ENCODE data around the gene LACRT. TPM values are rescaled to one million over a fixed set of nuclear protein-coding genes. Genes with fewer than 3 reads are reported as not detected.

Gene LACRT
- total and polyA plus RNA-seq, 2 of the 4 experiments (the other 2 are of a cell fraction) = not detected

GRCh38 chr12:54653025-54653424 is 18.3 kb upstream of the LACRT start:
- Histone ChIP-seq H4K20me1 (ENCODE audit: insufficient read depth, low read length) (no peaks in the 10 kb centered on the region), H3K4me3 (ENCODE audit: insufficient read depth, low read depth, low read length) (no peak overlapping the region), H3K36me3 (ENCODE audit: control insufficient read depth, insufficient read depth, low read length) (no peaks in the 10 kb centered on the region), H2BK120ac (ENCODE audit: low read depth, low read length) (no peak overlapping the region), H2BK20ac (ENCODE audit: low read depth, low read length) (no peak overlapping the region), H3K27ac (ENCODE audit: insufficient read depth, low read length) (no peak overlapping the region), H2BK15ac (ENCODE audit: low read depth, low read length) (no peak overlapping the region), H3K4me1 (ENCODE audit: control insufficient read depth, insufficient read depth, low read length) (no peaks in the 10 kb centered on the region), H3K23ac (ENCODE audit: low read depth, low read length) (no peak overlapping the region), H3K79me1 (ENCODE audit: low read depth in 1 of 2, low read length in 2 of 2) (no peaks in the 10 kb centered on the region), H3K4ac (ENCODE audit: low read depth, low read length) (no peak overlapping the region), H3K4me2 (ENCODE audit: low read depth, low read length) (no peak overlapping the region), H3K9ac (ENCODE audit: low read depth, low read length) (no peak overlapping the region), H3K27me3 (ENCODE audit: control insufficient read depth, insufficient read depth, low read length) (no peaks in the 10 kb centered on the region; the same call in 1 of the 2 replicates), H3K14ac (replicated peaks; ENCODE audit: low read depth, low read length) (no peak overlapping the region), H4K91ac (ENCODE audit: insufficient read depth, low read depth, low read length) (no peak overlapping the region), H3K9me1 (ENCODE audit: insufficient read depth, low read length) (no peaks in the 10 kb centered on the region), H2AFZ (replicated peaks; ENCODE audit: low read length, poor library complexity) (no peak overlapping the region), H4K8ac (ENCODE audit: low read depth in 2 of 2, low read length in 2 of 2) (no peak overlapping the region), H2AK9ac (replicated peaks; ENCODE audit: low read depth, low read length, poor library complexity) (no peak overlapping the region), H3K56ac (ENCODE audit: extremely low read depth, insufficient read depth, low read length) (no peak overlapping the region), H3K9me3 (ENCODE audit: control insufficient read depth, insufficient read depth, low read length) (no peaks in the 10 kb centered on the region), H2BK5ac (ENCODE audit: low read depth, low read length, poor library complexity, severe bottlenecking) (no peak overlapping the region), H4K5ac (ENCODE audit: low read depth, low read length) (no peak overlapping the region), H2AK5ac (ENCODE audit: low read depth, low read length) (no peak overlapping the region), H3K18ac (ENCODE audit: low read depth, low read length) (no peak overlapping the region)
- in situ Hi-C loops (cut with MboI; ENCODE audit: low sequenced_read_pairs) = no loop called here
- intact Hi-C loops (cut with micrococcal nuclease) = no loop called here
- BruUV-seq (replicated peaks) = no TSS peak
- ATAC-seq (ENCODE audit: low read depth) (no peak), DNase-seq (no peak)
- dilution Hi-C loops (cut with HindIII; ENCODE audit: low sequenced_read_pairs, unreplicated experiment) = no loop called here
- WGBS, 2 experiments (ENCODE audit: extremely low coverage in 2 of 2, insufficient read length in 1 of 2) = 68% methylated on average over 6 of the region's 9 CpGs; no CpG with 5 or more reads in 1 of the 2 experiments
- TF ChIP-seq NFE2L2 (IDR thresholded peaks at IDR 0.05; ENCODE audit: low read depth, low read length) (no peak), MAZ (IDR thresholded peaks at IDR 0.05; ENCODE audit: borderline replicate concordance, low read depth, low read length) (no peak), USF2 (IDR thresholded peaks at IDR 0.05; ENCODE audit: low read depth, low read length) (no peak), CTCF (conservative IDR thresholded peaks at IDR 0.05; ENCODE audit: low read depth, low read length) (no peak), SMC3 (IDR thresholded peaks at IDR 0.05; ENCODE audit: low read depth, low read length) (no peak), MAFK (IDR thresholded peaks at IDR 0.05; ENCODE audit: low read depth, low read length) (no peak), CEBPB (IDR thresholded peaks at IDR 0.05; ENCODE audit: low read depth, low read length) (no peak), RFX5 (IDR thresholded peaks at IDR 0.05; ENCODE audit: low read depth, low read length) (no peak), ELK1 (IDR thresholded peaks at IDR 0.05; ENCODE audit: borderline replicate concordance, low read depth, low read length) (no peak)
- POLR2A ChIA-PET (ENCODE audit: unreplicated experiment) = no interaction called here
- CTCF ChIA-PET = no interaction called here
